Skin of body (tissue), 2 donors: Measurements from ENCODE around the gene TRABD. TPM values are rescaled to one million over a fixed set of nuclear protein-coding genes. Genes with fewer than 3 reads are reported as not detected.

Experiments
- DNase-seq: peaks from one replicate; lab custom pipeline; 2025; lab: John Stamatoyannopoulos, UW
- total RNA-seq: library from RNA; depleted of rRNA; stranded (reverse); fragments of >200 nt; gene quantifications from one replicate; pipeline ENCODE4 v1.2.3, GENCODE V29; 2014

Gene TRABD
- total RNA-seq, 1 donor from 2014 or later, result 10.8 TPM

DNA sequence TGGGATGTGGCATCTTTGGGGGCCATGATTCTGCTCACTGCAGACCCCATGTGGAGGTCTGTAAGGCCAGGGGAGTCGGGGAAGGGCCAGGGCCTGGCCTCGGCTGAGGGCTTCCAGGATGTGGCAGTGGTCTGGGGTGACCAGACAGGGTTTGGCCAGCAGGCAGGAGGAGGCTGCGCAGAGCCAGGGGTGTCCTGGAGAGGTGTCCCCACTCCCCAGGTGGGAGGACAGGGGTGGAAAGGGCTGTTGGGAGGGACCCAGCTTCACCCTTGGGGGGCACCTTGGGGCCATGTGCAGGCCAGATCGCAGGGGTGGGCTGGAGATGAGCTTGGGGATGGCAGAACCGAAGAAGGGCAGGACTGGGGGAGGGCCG, 11.7 kb upstream of the TRABD start:
- DNase-seq, result no peak

DNA sequence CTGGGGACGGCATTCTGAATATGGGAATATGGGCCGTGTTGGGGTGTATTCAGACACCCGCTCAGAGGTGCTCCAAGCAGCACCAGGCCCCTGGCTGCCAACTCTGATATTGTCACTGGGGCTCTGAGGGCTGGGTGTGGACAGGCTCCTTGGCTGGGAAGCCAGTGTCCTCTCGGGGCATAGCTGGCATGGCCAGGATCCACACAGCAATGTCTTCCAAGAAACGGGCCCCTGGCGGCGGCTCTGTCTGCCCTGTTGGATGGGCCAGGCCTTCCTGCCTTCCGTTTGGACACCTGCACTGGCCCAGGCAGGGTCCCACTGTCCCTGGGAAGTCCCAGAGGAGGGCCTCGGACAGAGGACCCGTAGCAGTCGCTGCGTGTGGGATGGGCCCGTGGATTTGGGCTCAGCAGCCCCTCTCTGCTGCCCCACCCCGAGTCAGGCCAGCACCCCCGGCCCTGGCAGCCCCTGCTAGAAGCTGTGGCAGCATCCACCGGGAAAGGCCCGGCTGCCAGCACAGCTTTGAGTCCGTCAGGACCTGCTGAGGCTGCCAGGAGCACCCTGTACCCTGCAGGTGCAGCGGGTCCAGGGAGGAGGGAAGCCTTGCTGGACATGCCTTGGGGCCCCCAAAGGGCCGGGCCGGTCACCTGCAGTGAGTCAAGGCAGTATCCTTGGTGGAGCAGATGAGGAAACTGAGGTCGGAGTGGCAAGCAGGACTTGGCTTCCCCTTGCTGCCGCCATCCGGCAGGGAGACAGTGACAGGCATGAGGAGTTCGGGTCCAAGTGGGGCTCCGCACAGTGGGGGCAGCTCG, 11.1 kb upstream of the TRABD start:
- DNase-seq, result no peak

DNA sequence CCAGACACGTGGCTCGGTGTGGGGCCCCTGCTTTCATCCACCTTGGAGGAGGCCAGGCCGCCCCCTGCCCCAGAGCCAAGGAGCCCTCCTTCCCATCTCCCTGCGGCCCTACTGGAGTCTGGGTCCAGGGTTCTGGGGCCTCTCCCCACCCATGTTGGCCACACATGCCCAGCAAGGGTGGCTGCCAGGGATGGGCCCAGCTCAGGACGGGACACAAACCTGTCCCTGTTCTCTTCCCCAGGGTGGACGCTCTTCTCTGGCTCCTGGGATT, 10.6 kb upstream of the TRABD start:
- no peak for DNase-seq

DNA sequence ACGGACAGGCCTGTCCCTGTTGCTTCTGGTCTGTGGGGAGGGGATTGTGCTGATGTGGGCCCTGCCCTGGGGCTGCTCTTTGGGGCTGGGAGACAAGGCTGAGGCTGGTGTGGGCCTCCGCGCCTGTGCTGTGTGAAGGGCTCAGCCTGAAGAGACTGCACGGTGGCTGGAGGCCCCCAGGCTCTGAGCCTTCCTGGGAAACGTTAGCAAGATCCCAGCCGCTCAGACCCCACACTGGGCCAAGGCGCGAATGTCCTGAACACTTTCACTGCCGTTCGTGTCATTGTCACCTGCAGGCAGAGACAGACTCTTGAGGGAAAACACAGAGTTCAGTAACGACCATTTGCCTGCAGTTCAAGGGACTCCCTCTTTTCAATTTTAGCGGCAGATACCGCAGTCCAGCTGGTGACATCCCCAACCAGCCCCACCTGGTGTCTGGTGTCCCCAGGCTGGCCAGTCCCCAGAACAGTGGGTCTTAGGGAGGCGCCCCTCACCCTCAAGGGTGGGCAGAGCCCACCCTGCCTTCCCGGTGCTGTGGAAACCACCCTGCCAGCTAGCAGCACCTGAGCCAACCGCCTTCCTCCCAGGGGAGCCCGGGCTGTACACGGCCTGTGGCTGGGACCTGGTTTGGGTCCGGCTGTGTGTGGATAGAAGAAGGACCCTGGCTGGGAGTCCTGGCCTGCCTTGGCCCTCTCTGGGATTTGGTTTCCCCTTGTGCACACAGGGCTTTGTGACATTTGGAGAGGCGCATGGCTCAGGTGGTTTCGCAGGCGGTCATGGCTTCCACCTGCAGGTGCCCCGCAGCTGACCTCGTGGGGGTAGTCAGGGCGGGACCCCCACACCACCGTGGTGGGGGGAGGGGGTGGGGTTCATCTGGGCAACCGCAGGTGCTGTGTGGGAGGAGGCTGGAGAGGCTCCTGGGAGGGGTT, 9.5 kb upstream of the TRABD start:
- no peak for DNase-seq

DNA sequence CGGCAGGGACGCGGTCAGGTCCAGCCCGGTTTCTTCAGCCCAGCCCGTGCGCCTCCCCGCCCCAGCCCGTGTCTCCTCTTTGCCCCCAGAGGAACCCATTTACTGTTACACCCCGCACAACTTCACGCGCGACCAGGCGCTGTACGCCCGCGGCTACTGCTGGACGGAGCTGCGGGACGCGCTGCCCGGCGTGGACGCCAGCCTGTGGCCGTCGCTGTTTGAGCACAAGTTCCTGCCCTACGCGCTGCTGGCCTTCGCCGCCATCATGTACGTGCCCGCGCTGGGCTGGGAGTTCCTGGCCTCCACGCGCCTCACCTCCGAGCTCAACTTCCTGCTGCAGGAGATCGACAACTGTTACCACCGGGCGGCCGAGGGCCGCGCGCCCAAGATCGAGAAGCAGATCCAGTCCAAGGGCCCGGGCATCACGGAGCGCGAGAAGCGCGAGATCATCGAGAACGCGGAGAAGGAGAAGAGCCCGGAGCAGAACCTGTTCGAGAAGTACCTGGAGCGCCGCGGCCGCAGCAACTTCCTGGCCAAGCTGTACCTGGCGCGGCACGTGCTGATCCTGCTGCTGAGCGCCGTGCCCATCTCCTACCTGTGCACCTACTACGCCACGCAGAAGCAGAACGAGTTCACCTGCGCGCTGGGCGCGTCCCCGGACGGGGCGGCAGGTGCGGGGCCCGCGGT, 8.7 kb upstream of the TRABD start:
- no peak for DNase-seq

DNA sequence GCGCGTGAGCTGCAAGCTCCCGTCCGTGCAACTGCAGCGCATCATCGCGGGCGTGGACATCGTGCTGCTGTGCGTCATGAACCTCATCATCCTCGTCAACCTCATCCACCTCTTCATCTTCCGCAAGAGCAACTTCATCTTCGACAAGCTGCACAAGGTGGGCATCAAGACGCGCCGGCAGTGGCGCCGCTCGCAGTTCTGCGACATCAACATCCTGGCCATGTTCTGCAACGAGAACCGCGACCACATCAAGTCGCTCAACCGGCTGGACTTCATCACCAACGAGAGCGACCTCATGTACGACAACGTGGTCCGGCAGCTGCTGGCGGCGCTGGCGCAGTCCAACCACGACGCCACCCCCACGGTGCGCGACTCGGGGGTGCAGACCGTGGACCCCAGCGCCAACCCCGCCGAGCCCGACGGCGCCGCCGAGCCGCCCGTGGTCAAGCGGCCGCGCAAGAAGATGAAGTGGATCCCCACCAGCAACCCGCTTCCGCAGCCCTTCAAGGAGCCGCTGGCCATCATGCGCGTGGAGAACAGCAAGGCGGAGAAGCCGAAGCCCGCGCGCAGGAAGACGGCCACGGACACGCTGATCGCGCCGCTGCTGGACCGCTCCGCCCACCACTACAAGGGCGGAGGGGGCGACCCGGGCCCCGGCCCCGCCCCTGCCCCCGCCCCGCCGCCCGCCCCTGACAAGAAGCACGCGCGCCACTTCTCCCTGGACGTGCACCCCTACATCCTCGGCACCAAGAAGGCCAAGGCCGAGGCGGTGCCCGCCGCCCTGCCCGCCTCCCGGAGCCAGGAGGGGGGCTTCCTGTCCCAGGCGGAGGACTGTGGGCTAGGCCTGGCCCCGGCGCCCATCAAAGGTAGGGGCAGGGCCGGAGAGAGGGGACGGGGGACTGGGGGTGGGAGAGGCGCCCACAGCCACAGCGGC, 7.9 kb upstream of the TRABD start:
- no peak for DNase-seq

DNA sequence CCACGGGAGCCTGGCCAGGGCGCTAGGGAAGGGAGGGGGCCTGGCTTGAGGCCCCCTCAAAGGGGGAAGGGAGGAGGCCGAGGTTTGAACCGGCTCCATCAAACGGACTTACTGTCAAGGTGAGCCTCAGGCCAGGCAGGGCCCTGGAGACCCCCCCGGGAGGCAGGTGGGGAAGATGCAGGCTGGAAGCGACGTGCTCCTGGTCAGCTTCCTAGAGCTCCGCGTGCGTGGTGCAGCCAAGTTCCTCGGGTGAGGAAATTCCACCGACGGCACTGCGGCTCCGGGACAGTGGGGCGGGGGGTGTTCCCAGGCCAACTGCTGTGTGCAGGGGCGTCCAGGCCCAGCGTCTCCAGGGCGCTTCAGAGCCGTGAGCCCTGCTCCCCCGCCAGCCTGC, 7.2 kb upstream of the TRABD start:
- DNase-seq, result no peak

DNA sequence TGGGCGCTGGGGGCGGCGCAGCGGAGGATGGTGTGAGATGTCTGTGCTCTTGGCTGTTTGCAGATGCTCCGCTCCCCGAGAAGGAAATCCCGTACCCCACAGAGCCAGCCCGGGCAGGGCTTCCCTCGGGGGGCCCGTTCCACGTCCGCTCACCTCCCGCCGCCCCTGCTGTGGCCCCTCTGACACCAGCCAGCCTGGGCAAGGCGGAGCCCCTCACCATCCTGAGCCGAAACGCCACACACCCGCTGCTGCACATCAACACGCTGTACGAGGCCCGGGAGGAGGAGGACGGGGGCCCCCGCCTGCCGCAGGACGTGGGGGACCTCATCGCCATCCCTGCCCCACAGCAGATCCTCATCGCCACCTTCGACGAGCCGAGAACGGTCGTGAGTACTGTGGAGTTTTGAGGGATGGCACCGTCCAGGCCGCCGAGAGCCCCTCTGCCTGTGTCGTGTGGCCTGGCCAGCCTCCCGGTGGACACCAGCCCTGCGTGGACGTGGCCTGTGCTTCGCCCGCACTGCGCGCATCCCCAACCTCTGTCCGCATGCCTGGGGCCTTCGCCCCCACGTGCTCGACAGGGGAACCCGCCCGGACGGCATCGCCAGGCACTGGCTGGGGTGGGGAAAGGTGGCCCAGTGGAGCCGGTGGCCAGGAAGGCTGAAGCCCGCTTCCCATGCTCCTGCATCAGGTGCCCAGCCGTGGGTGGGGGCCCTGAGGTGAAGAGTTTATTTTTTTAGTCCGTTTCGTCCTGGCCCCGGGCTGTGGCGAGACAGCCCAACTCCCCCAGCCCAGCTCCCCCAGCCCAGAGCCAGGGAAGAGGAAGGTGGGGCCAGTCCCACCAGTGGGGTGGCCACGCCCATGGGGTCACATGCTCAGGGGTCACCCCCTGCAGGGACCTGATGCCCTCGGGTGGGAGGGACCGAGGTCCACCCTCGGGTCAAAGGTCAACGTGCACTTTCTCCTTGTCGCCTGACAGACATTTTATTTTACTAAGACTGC, 6.5 kb upstream of the TRABD start:
- DNase-seq, result no peak

DNA sequence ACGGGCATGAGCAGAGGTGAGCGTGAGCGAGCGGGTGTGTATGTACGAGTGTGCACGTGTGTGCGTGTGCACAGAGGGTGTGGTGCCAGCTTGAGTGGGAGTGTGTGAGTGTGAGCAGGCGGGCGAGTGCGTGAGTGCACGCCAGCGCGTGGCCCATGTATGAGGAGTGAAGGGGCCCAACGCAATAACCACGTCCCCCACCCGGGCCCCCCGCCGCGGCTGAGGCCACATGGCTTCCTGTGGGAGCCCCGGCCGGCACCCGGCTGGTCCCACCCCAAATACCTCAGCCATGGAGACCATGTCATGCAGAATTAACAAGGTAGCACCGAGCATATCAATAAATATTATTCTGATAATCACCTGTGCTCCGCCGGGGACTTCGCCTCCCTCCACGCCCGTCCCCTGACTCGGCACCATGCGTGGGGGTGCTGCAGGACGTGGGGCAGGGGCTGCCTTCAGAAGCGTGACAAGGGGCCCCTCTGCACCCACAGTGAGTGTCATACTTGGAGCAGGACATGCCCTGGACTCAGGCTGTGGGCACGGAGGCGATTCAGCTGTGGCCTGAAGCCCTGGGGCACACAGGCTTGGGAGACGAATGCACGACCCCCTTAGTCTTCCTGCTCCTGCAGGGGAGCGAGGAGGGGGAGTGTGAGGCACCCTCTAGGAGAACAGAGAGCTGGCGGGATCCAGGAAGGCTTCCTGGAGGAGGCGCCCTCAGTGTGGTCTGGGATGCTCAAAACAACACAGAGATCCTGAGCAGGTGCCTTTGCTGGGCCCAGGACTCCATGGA, 5.6 kb upstream of the TRABD start:
- no peak for DNase-seq

DNA sequence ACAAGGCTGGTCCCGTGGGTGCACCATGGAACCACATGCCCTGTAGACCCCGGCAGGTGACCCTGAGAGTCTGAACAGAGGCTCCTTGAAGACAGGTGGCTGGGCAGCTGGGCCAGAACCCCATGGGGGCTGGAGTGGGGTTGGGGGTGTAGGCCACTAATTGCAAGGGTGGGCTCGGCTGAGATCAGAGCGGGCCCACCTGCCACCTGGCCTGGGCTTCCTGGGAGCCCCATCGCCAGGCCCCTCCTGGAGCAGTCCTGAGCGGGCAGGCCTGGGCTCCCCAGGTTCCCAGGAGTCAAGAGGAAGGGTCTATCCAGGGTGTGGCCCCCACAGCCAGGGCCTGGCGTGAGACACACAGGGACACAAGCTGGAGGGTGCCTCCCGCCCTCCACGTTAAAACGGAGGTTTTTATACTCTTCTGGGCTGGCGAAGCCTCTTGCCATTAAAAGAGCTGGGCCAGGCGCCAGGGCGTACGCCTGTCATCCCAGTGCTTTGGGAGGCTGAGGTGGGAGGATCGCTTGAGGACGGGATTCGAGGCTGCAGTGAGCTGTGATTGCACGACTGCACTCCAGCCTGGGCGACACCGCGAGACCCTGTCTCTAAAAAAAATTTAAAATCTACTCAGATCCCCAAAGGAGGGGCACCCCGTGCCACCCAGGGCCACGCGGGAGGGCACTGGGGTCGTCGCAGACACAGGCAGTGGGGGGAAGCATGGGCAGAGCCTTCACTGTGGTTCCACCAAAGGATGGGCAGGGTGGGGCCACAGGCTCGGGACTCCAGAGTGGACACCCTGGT, 4.8 kb upstream of the TRABD start:
- no peak for DNase-seq

DNA sequence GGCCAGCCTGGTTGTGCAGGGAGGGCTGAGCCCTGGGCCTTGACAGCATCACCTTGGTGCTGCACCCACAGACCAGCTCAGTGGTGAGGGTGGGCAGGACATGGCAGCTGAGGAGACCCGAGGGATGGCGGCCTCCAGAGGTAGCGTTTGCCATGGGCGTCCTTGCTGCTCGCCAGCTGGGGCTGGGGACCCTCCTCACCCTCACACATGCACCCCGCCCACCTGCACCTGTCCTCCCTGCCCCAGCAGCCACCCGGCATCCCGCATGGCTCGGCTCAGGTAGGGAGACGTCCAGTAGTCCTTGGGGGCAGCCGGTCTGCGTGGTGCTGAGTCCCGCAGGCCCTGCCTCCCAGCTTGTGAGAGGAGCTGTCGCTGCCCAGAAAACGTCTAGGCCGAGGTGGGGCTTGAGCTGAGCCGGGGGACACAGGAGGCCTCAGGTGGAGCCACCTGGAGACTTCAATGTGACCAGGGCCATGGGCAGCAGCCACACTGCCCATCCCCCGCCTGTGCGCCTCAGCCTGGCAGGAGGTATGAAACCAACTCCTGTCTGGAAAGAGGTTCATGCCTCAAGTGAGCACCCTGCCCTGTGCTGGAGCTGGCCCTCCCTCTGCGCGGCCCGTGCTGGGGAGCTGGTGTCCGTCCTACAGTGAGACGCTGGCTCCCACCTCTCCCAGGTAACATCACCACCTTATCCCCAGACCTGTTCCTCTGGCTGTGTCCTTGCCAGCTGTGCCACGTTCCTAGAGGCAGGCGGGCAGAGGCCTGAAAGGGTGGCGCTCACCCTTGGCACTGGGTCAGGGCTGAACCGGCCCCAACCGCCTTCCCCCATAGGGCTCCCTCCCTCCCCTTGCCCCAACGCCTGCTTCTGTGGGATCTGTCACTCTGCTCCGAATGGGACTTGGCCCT, 3.3 kb upstream of the TRABD start:
- DNase-seq, result no peak

DNA sequence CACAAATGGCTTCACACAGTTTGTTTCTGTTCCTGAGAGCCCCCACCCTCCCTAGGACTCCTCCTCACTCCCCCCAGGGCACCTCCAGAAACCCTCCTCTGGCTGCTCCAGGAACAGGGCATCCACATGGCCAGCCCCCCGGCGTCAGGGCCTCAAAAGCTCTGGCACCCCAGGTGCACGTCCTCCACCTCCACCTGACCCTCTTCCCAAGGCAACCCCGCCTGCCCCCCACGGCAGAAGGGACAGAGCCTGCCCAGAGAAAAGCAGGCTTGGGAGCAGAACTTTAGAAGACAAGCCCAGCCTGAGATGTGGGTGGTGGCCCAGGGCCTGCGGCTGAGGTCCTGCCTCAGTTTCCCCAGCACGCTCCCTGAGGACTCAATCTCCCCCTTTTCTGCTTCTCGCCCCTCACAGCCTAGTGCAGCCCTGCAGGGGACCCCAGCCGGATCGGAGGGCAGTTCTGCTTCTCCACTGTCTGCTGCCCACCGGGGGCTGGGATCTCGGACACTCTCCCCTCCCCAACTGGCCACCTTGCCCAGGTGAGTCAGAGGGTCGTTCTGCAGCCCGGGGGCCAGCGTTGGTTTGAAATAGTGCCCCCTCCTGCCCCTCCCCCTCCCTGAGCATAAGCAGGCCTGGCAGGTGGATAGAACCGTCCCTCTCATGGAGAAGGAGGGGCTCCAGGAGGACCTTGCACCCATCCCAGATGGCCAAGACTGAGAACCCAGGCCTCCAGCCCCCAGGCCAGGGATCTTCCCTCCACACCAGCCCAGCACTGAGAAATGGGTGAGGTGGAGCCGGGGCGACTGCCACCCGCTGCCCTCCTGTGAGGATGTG, 2.4 kb upstream of the TRABD start:
- no peak for DNase-seq

DNA sequence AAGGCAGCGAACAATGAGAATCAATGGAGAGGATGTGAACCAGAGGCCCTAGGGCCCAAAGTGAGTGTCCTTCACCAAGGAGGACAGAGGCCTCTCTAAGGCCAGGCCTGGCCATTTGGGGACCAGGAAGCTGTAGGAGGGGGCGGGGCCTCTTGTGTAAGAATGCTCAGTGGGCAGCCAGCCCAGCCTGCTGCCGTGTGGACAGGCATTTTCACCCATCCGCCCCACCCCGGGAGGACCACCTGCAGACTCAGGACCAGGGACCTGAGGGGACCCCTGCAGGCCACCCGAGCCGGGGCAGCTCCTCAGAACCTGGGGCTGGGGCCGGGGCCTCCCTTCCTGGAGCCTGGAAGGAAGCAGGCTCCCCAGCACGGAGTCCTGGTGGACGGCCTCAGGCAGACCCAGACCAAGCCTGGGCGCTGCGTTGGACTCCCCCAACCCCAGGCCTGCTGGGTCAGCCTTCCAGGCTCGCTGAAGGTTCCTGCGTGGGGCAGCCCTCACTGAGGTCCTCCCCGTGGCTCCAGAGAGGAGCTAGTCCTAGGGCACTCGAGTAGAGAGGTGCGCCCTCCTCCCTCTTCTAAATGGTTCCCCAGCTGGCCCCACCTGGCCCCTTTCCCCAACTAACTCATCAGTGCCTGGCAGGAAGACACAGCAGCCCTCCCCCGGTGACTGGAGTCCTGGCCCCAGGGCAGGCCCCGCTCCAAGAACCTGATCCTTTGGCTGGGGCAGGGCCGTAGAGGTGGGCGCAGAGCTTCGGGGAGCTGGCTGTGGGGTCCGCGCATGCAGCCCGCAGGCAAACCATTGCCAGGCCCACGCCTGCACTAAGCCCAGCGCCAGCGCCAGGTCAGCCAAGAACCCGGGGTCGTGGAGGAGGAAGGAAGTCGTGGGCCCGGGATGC, 1.5 kb upstream of the TRABD start:
- no peak for DNase-seq

DNA sequence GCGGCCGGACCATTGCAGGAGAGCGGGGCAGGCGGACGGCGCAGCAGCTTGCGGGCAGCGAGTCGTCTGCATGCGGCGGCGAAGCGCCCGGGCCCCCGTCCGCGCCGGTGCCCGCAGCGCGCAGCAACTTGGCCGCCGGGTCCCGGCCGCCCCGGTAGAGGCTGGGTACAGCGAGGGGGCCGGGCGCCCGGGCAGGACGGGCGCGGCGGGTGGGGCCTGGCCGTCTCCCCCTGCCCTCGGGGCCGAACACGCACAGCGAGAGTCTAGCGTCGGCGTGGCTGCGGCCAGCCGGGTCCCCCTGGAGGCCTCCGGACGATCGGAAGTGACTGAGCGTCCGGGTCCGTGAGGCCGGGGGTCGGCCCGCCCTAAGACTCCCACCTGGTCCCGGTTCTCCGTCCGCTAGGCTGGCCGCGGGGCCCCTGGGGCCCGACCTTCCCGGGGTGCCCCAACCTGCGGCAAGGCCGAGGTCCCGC, 775 bp upstream of the TRABD start:
- DNase-seq, result no peak

DNA sequence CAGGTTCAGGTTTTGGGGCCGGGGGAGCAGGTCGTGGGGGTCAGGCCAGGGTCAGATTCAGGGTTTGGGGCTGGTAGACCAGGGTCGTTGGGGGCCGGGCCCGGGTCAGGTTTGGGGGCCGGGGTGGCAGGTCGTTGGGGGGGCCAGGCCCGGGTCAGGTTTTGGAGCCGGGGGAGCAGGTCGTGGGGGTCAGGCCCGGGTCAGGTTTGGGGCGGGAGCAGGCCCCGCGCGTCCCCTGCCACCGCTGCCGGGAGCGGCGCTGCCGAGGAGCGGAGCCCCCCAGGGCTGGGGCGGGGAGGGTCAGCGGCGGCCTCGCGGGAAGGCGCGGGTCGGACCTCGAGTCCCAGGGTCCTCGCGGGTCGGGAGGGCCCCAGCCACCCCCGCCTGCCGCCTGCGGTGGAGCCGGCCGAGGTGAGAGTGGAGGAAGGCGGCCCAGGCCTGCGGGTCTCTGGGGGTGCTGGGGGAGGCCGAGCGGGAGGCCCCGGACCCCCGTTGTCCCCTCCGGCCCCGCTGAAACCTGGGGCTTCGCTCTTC, 535 bp downstream of the TRABD start:
- DNase-seq, result no peak
